Psoas muscle (tissue), 8 donors: Measurements from ENCODE around the gene BANF2. TPM values are rescaled to one million over a fixed set of nuclear protein-coding genes. Genes with fewer than 3 reads are reported as not detected.
A peak's percentile ranks its signal among the peaks of the same experiment; 100 is the strongest.

ENCODE experiments used
- ATAC-seq, 4 donors: fragments of 200-7000 bp; cut with Tn5 transposase; one replicate each; pipeline ENCODE4 v1.9.1; 2020; ENCODE audit warnings: moderate library complexity in 3 of 4, mild to moderate bottlenecking in 2 of 4
- DNase-seq, 2 donors: peaks; one replicate each; pipeline ENCODE4 v3.0.0-alpha.2; 2020
- H3K27ac ChIP-seq: fragments of 200-600 bp; one replicate; pipeline ENCODE4 v1.8.0; 2022
- H3K27me3 ChIP-seq, 3 donors: fragments of 200-600 bp in 1 of 3; one replicate each; pipeline versions ENCODE4 v1.6.1 to v1.8.0; 2013 to 2022; ENCODE audit warnings: low read length in 2 of 3, mild to moderate bottlenecking in 2 of 3, moderate library complexity in 1 of 3; ENCODE audit not compliant: insufficient read depth in 3 of 3
- H3K36me3 ChIP-seq, 2 donors: fragments of 200-600 bp in 1 of 2; one replicate each; pipeline versions ENCODE4 v1.6.1 to v1.8.0; 2013 to 2022; ENCODE audit warnings: low read depth in 1 of 2, mild to moderate bottlenecking in 1 of 2, moderate library complexity in 1 of 2; ENCODE audit not compliant: insufficient read depth in 1 of 2
- H3K4me1 ChIP-seq: fragments of 200-600 bp; one replicate; pipeline ENCODE4 v1.8.0; 2022
- H3K4me3 ChIP-seq: fragments of 200-600 bp; one replicate; pipeline ENCODE4 v1.8.0; 2022; ENCODE audit warnings: mild to moderate bottlenecking
- H3K9me3 ChIP-seq: fragments of 200-600 bp; one replicate; pipeline ENCODE4 v1.8.0; 2022
- CTCF ChIP-seq: fragments of 200-600 bp; IDR thresholded peaks from one replicate; pipeline ENCODE4 v1.8.0; 2022; ENCODE audit warnings: antibody characterized with exemption
- WGBS, 3 donors: extraction: QIAGEN DNeasy Blood & Tissue Kit; methylation state at CpG; one replicate each; pipeline versions ENCODE4 v1.1.6 to v1.1.7; 2013; 5-methylcytosine and 5-hydroxymethylcytosine counted together
- intact Hi-C, 2 donors: fragments of 100-400 bp; cut with DNase I; formaldehyde crosslinking; loops; one replicate each; pipeline versions ENCODE4 v1.11.0 to v1.14.2; 2022
- long read RNA-seq, 2 donors: library from polyadenylated mRNA; unstranded; transcript quantifications; one replicate each; pipeline ENCODE4 v2.0.0, GENCODE V29; 2021
- polyA plus RNA-seq, 3 donors: library from polyadenylated mRNA; stranded (reverse); fragments of 200-250 nt; gene quantifications; one replicate each; pipeline ENCODE4 v1.2.3, GENCODE V29; 2013
- total RNA-seq, 4 donors: library from RNA; stranded (reverse); fragmentation: NEBNext Ultra II Directional in 2 of 4; extraction: Animal tissue kit (Norgen Biotek cat#: 25700) in 2 of 4; gene quantifications; one replicate each; pipeline versions ENCODE4 v1.2.1 to v1.2.4, GENCODE V29; 2021 to 2023
- donor health status: healthy with polysubstance abuse.
- donor health status: DM: no; HTN: no; CAD: no; lungs with moderate emphysema.
- donor health status: Bipolar disorder and iron deficiency.
- donor health status: healthy.
- donor health status: DM: yes; HTN: yes; CAD: no.
- donor health status: DM: no; HTN: no; CAD: no.
- donor health status: DM: no; HTN: no; CAD: no.
- donor health status: DM: yes; HTN: yes; CAD: no.

Gene BANF2
- total RNA-seq (not detected), polyA plus RNA-seq (not detected)
- long read RNA-seq, donor 1: 0 reads
- long read RNA-seq, donor 2: 0 reads

GRCh38 chr20:17699931-17700351 is at the start of gene BANF2:
Gene BANF2 (plus strand): TSS chr20:17699966. CDS start chr20:17725026, 25,060 bp downstream.
- intact Hi-C loops: loop anchor here in 1 of 2 donors (5.0 kb wide), 1 partner anchor 32 kb away; no protein-coding TSS in a partner anchor
- H3K4me3 ChIP-seq: no peak within 1 kb of the TSS
- no peak within 1 kb of the TSS for H3K27ac ChIP-seq
- H3K9me3 ChIP-seq: no peaks in the 10 kb centered on the region
- no peaks in the 10 kb centered on the region for H3K4me1 ChIP-seq
- no peak for DNase-seq
- no peak for TF ChIP-seq CTCF
- 59 to 93% (median 63%) methylated on average over 3 of the region's 3 CpGs for whole genome bisulfite sequencing, 3 donors
- ATAC-seq: no peak
- no peaks in the 10 kb centered on the region for H3K27me3 ChIP-seq
- H3K36me3 ChIP-seq: no peaks in the 10 kb centered on the region

- peak in 1 of 2 donors; percentile 39 for DNase-seq
- Histone ChIP-seq H3K27ac (no peak overlapping the region), H3K4me3 (no peak overlapping the region), H3K4me1 (peaks cover 57% of the 10 kb centered on the region), H3K36me3 (no peaks in the 10 kb centered on the region), H3K9me3 (no peaks in the 10 kb centered on the region), H3K27me3 (no peaks in the 10 kb centered on the region)
- WGBS, 3 donors: 61 to 74% (median 67%) methylated on average over 12 of the region's 12 CpGs
- ATAC-seq: no peak
- no peak for TF ChIP-seq CTCF
- intact Hi-C loops: no loop called here
These were observed 49.3 kb upstream of the BANF2 start for GRCh38 chr20:17650301-17651128.

GRCh38 chr20:17651129-17651759 is 48.5 kb upstream of the BANF2 start:
- intact Hi-C loops: no loop called here
- ATAC-seq: no peak

GRCh38 chr20:17651760-17652388 is 47.9 kb upstream of the BANF2 start:
- H3K4me1 ChIP-seq: peaks cover 46% of the 10 kb centered on the region
- WGBS, 3 donors: 65 to 95% (median 71%) methylated on average over 2 of the region's 2 CpGs
- peak in 1 of 2 donors; percentile 18 for DNase-seq
- TF ChIP-seq CTCF: no peak
- intact Hi-C loops: no loop called here
- H3K27me3 ChIP-seq: no peaks in the 10 kb centered on the region
- no peaks in the 10 kb centered on the region for H3K36me3 ChIP-seq
- H3K9me3 ChIP-seq: no peaks in the 10 kb centered on the region
- no peak overlapping the region for H3K4me3 ChIP-seq
- ATAC-seq: no peak
- no peak overlapping the region for H3K27ac ChIP-seq

More at GRCh38 chr20:17651129-17651759, 48.5 kb upstream of the BANF2 start:
- TF ChIP-seq CTCF: no peak
- DNase-seq: peak in 1 of 2 donors; percentile 11
- Histone ChIP-seq H3K36me3 (no peaks in the 10 kb centered on the region), H3K9me3 (no peaks in the 10 kb centered on the region), H3K27ac (no peak overlapping the region), H3K4me1 (peaks cover 50% of the 10 kb centered on the region), H3K27me3 (no peaks in the 10 kb centered on the region), H3K4me3 (no peak overlapping the region)
- WGBS, 3 donors: 56 to 71% (median 61%) methylated on average over 11 of the region's 11 CpGs
